Neural cell (in vitro differentiated cells): ENCODE data around the gene C2orf42.

Experiments
- CTCF ChIP-seq: fragments of 450-650 bp; IDR thresholded peaks from 2 replicates; pipeline ENCODE4 v1.5.1; 2014; ENCODE audit warnings: antibody characterized with exemption, mild to moderate bottlenecking, moderate library complexity; ENCODE audit not compliant: poor library complexity, severe bottlenecking
- EP300 ChIP-seq: fragments of 450-650 bp; conservative IDR thresholded peaks from 2 replicates; pipeline ENCODE4 v1.6.1; 2014; ENCODE audit warnings: antibody characterized with exemption, mild to moderate bottlenecking, moderate library complexity; ENCODE audit not compliant: poor library complexity, severe bottlenecking
- EZH2 ChIP-seq: fragments of 200-600, 300-800 bp; shearing (Covaris generic), sonication (generic); IDR thresholded peaks from 2 replicates; pipeline ENCODE4 v1.6.1; 2014; ENCODE audit warnings: antibody characterized with exemption, low read length, borderline replicate concordance, mild to moderate bottlenecking; ENCODE audit not compliant: insufficient read depth, poor library complexity, severe bottlenecking
- POLR2AphosphoS5 ChIP-seq: IDR thresholded peaks from 2 replicates; pipeline ENCODE4 v1.6.1; 2012
- REST ChIP-seq: IDR thresholded peaks from 2 replicates; pipeline ENCODE4 v1.6.1; 2012; ENCODE audit warnings: borderline replicate concordance

GRCh38 chr2:70190418-70191243 is at the start of gene C2orf42:
- TF ChIP-seq CTCF (peak; percentile 45), REST (peak; percentile 72), EZH2 (no peak), POLR2AphosphoS5 (peak; percentile 92), EP300 (peak; percentile 53)
